HepG2 (cell line): ENCODE data around the gene ACBD5. TPM values are rescaled to one million over a fixed set of nuclear protein-coding genes. Genes with fewer than 3 reads are reported as not detected.

Experiments
- ATAC-seq: fragments of 200-7000 bp; cut with Tn5 transposase; 3 replicates; pipeline ENCODE4 v1.9.1; 2020; ENCODE audit warnings: mild to moderate bottlenecking, moderate library complexity
- BruUV-seq: library from RNA; stranded (reverse); fragments of 400-500 nt; replicated peaks from 2 replicates; lab custom pipeline; 2021; lab: Mats Ljungman, UMichigan
- CTCF ChIA-PET: fragments of 300-600 bp; formaldehyde crosslinking; extraction: SDS; loops from one replicate; lab custom pipeline; 2021; ENCODE audit warnings: low total read pairs, inconsistent platforms, low intra/inter-chr PET ratio; lab: Yijun Ruan, JAX
- POLR2A ChIA-PET: fragments of 350-600 bp; sonication (Branson Sonifier 250); formaldehyde crosslinking; loops from one replicate; lab custom pipeline; 2020; ENCODE audit warnings: antibody characterized with exemption, inconsistent platforms; lab: Yijun Ruan, JAX
- DNase-seq: peaks from one replicate; pipeline ENCODE4 v3.0.0-alpha.2; 2015; ENCODE audit warnings: low spot score
- FAIRE-seq: peaks from 3 replicates; lab custom pipeline; 2011; peaks lifted over from hg19 to GRCh38; lab: Jason Lieb, UNC
- H2AFZ ChIP-seq: one replicate; pipeline ENCODE4 v1.6.1; 2011; ENCODE audit warnings: low read length, inconsistent platforms
- H3K27ac ChIP-seq: fragments of 300-600 bp; 3 replicates; pipeline ENCODE4 v1.8.0; 2011; ENCODE audit warnings: mixed run types, mild to moderate bottlenecking, mixed read lengths, low read length, inconsistent platforms; ENCODE audit not compliant: insufficient read depth; ENCODE audit errors: extremely low read length
- H3K27me3 ChIP-seq, 2 experiments: fragments of 200-600 bp in 1 of 2; 2 replicates in 1 of 2; 3 replicates in 1 of 2; pipeline versions ENCODE4 v1.6.0 to v1.8.0; 2011; ENCODE audit warnings: low read length in 2 of 2, mild to moderate bottlenecking in 2 of 2, moderate library complexity in 2 of 2, inconsistent platforms in 1 of 2; ENCODE audit not compliant: insufficient read depth in 2 of 2, control insufficient read depth in 1 of 2
- H3K36me3 ChIP-seq, 2 experiments: fragments of 200-600 bp in 1 of 2; replicated peaks in 1 of 2; 2 replicates in 1 of 2; 3 replicates in 1 of 2; pipeline versions ENCODE4 v1.5.1 to v1.8.0; 2011; ENCODE audit warnings: low read length in 2 of 2, inconsistent platforms in 1 of 2; ENCODE audit not compliant: insufficient read depth in 2 of 2, control insufficient read depth in 1 of 2
- H3K4me1 ChIP-seq: 2 replicates; pipeline ENCODE4 v1.5.1; 2012; ENCODE audit warnings: low read length, inconsistent platforms; ENCODE audit not compliant: insufficient read depth
- H3K4me2 ChIP-seq: 2 replicates; pipeline ENCODE4 v1.6.0; 2011; ENCODE audit warnings: low read depth, low read length, inconsistent platforms
- H3K4me3 ChIP-seq, 3 experiments: fragments of 200-600 bp in 1 of 3; sonication (generic), shearing (Covaris generic) in 1 of 3; replicated peaks in 1 of 3; 2 replicates each; pipeline ENCODE4 v1.5.1; 2011 to 2016; ENCODE audit warnings: low read length in 3 of 3, inconsistent platforms in 2 of 3, low read depth in 2 of 3, mild to moderate bottlenecking in 2 of 3, control low read depth in 1 of 3, mixed read lengths in 1 of 3; ENCODE audit not compliant: insufficient read depth in 1 of 3
- H3K79me2 ChIP-seq: one replicate; pipeline ENCODE4 v1.6.1; 2011; ENCODE audit warnings: low read length, inconsistent platforms; ENCODE audit not compliant: insufficient read depth
- H3K9ac ChIP-seq: 2 replicates; pipeline ENCODE4 v1.6.0; 2011; ENCODE audit warnings: mild to moderate bottlenecking, low read depth, low read length, inconsistent platforms; ENCODE audit not compliant: insufficient read depth
- H3K9me3 ChIP-seq: 2 replicates; pipeline ENCODE4 v1.5.1; 2012; ENCODE audit warnings: mild to moderate bottlenecking, low read length
- H4K20me1 ChIP-seq: 2 replicates; pipeline ENCODE4 v1.6.0; 2011; ENCODE audit warnings: inconsistent platforms, mild to moderate bottlenecking, low read length, moderate library complexity; ENCODE audit not compliant: insufficient read depth
- JDP2 ChIP-seq: sonication (generic); formaldehyde crosslinking; IDR thresholded peaks from 2 replicates; pipeline ENCODE4 v1.8.1; 2022; ENCODE audit warnings: missing genetic modification reagents, borderline replicate concordance
- KDM4B ChIP-seq: sonication (generic); formaldehyde crosslinking; IDR thresholded peaks from 2 replicates; pipeline ENCODE4 v1.4.0; 2020; ENCODE audit warnings: missing genetic modification reagents
- NR2F1 ChIP-seq, 2 experiments: fragments of 450-650 bp in 1 of 2; formaldehyde crosslinking in 1 of 2; IDR thresholded peaks; 2 replicates each; pipeline versions ENCODE4 v1.5.0 to v1.6.1; 2016 to 2020; ENCODE audit warnings: mild to moderate bottlenecking in 1 of 2, missing compliant biosample characterization in 1 of 2, missing genetic modification reagents in 1 of 2, moderate library complexity in 1 of 2
- TBX3 ChIP-seq: fragments of 450-650 bp; IDR thresholded peaks from 2 replicates; pipeline ENCODE4 v1.6.1; 2017; ENCODE audit warnings: antibody characterized with exemption, mild to moderate bottlenecking, inconsistent platforms, borderline replicate concordance
- THYN1 ChIP-seq: sonication (generic); formaldehyde crosslinking; IDR thresholded peaks from 2 replicates; pipeline ENCODE4 v1.8.1; 2023; ENCODE audit warnings: low read depth, mild to moderate bottlenecking, moderate library complexity, missing genetic modification reagents, borderline replicate concordance
- ZBTB8A ChIP-seq: sonication (generic); formaldehyde crosslinking; IDR thresholded peaks from 2 replicates; pipeline ENCODE4 v1.4.0; 2020; ENCODE audit warnings: mild to moderate bottlenecking, low read depth, missing genetic modification reagents, borderline replicate concordance
- ZFX ChIP-seq: sonication (generic); formaldehyde crosslinking; IDR thresholded peaks from 2 replicates; pipeline ENCODE4 v1.4.0; 2020; ENCODE audit warnings: mild to moderate bottlenecking, low read depth, missing genetic modification reagents, moderate library complexity
- ZNF251 ChIP-seq: sonication (generic); formaldehyde crosslinking; IDR thresholded peaks from 2 replicates; pipeline ENCODE4 v1.9.0; 2021; ENCODE audit warnings: mild to moderate bottlenecking, missing genetic modification reagents
- ZNF552 ChIP-seq: sonication (generic); formaldehyde crosslinking; IDR thresholded peaks from 2 replicates; pipeline ENCODE4 v1.9.0; 2022; ENCODE audit warnings: missing genetic modification reagents, mild to moderate bottlenecking, borderline replicate concordance
- ZNF576 ChIP-seq: sonication (generic); formaldehyde crosslinking; IDR thresholded peaks from 2 replicates; pipeline ENCODE4 v1.4.0; 2020; ENCODE audit warnings: mild to moderate bottlenecking, missing genetic modification reagents
- ZNF615 ChIP-seq: sonication (generic); formaldehyde crosslinking; IDR thresholded peaks from 2 replicates; pipeline ENCODE4 v1.5.0; 2020; ENCODE audit warnings: mild to moderate bottlenecking, missing genetic modification reagents, borderline replicate concordance
- ZNF788 ChIP-seq: sonication (generic); formaldehyde crosslinking; IDR thresholded peaks from 2 replicates; pipeline ENCODE4 v1.5.0; 2020; ENCODE audit warnings: mild to moderate bottlenecking, missing genetic modification reagents, borderline replicate concordance
- WGBS: methylation state at CpG from one replicate; pipeline ENCODE4 v1.1.6; 2017; ENCODE audit warnings: low lambda C conversion rate; 5-methylcytosine and 5-hydroxymethylcytosine counted together
- in situ Hi-C: cut with HindIII; loops from 2 replicates; pipeline ENCODE4 v1.10.0; 2017; ENCODE audit warnings: low pct_unique_long_range_greater_than_20kb; ENCODE audit not compliant: extremely low pct_ligation_motif_present
- intact Hi-C: fragments of 100-400 bp; cut with micrococcal nuclease; formaldehyde crosslinking; loops from one replicate; pipeline ENCODE4 v1.10.0; 2022; ENCODE audit not compliant: unreplicated experiment
- polyA plus RNA-seq, 8 experiments: library from polyadenylated mRNA; depleted of rRNA in 3 of 8; stranded (reverse) in 7 of 8; unstranded in 1 of 8; fragments of >200 nt; fragmentation: Illumina TruSeq in 4 of 8; extraction: Trizol in 4 of 8; gene quantifications; 2 replicates each; pipeline versions ENCODE4 v1.2.1 to v1.2.3, GENCODE V29; 2011 to 2016; ENCODE audit warnings: low read depth in 4 of 8, missing spikeins in 1 of 8, mixed read lengths in 1 of 8; ENCODE audit not compliant: insufficient read depth in 1 of 8
- total RNA-seq, 5 experiments: library from RNA; depleted of rRNA; stranded (reverse); fragments of >200 nt; fragmentation: Illumina TruSeq; extraction: Trizol; gene quantifications; 2 replicates each; pipeline ENCODE4 v1.2.3, GENCODE V29; 2016; ENCODE audit warnings: low read depth in 1 of 5

Gene ACBD5
- total and polyA plus RNA-seq, 2 of the 13 experiments (the other 11 are each of a cell fraction or from before 2014, with no cell fraction given): 10.3 to 14.8 TPM

- TF ChIP-seq ZNF251 (CRISPR knock-in tag): no peak
- no peak for TF ChIP-seq ZNF615 (CRISPR knock-in tag)
These were observed 11.8 kb upstream of the ACBD5 start (continued) for GRCh38 chr10:27252267-27253000.

GRCh38 chr10:27251554-27251953 is 11.0 kb upstream of the ACBD5 start:
- no peaks in the 10 kb centered on the region for H3K79me2 ChIP-seq
- H3K4me1 ChIP-seq: peaks cover 13% of the 10 kb centered on the region
- DNase-seq (no peak), FAIRE-seq (no peak), ATAC-seq (no peak)
- in situ Hi-C loops (no loop called here), intact Hi-C loops (no loop called here)
- H3K4me3 ChIP-seq: no peak overlapping the region
- no peaks in the 10 kb centered on the region for H3K36me3 ChIP-seq
- no TSS peak for BruUV-seq
- H3K27ac ChIP-seq: no peak overlapping the region
- no peaks in the 10 kb centered on the region for H4K20me1 ChIP-seq
- H2AFZ ChIP-seq: no peak overlapping the region
- TF ChIP-seq ZNF788 (CRISPR knock-in tag): no peak
- no peak for TF ChIP-seq ZFX (CRISPR knock-in tag)
- H3K27me3 ChIP-seq: no peaks in the 10 kb centered on the region
- CTCF ChIA-PET: no interaction called here
- H3K9ac ChIP-seq: no peak overlapping the region
- no peak overlapping the region for H3K4me2 ChIP-seq
- H3K9me3 ChIP-seq: no peaks in the 10 kb centered on the region
- 84% methylated on average over 10 of the region's 14 CpGs for WGBS
- POLR2A ChIA-PET: no interaction called here

- peaks cover 5% of the 10 kb centered on the region for H3K79me2 ChIP-seq
- no peaks in the 10 kb centered on the region for H3K27me3 ChIP-seq
- no peaks in the 10 kb centered on the region for H3K9me3 ChIP-seq
- no peak for FAIRE-seq
- H3K4me2 ChIP-seq: no peak overlapping the region
- H3K27ac ChIP-seq: no peak overlapping the region
- in situ Hi-C loops (no loop called here), intact Hi-C loops (loop anchor here (10.0 kb wide), 1 partner anchor 257 kb away; the partner anchor contains the start of gene RAB18)
- no peaks in the 10 kb centered on the region for H4K20me1 ChIP-seq
- H3K4me3 ChIP-seq: no peak overlapping the region
- peaks cover 28% of the 10 kb centered on the region for H3K4me1 ChIP-seq
- no peaks in the 10 kb centered on the region for H3K36me3 ChIP-seq
- CTCF ChIA-PET: no interaction called here
- ATAC-seq: no peak
- H3K9ac ChIP-seq: no peak overlapping the region
- DNase-seq: no peak
- BruUV-seq: no TSS peak
- POLR2A ChIA-PET: no interaction called here
- 52% methylated on average over 4 of the region's 4 CpGs for WGBS
- TF ChIP-seq ZNF576 (no peak), THYN1 (no peak), ZNF552 (CRISPR knock-in tag) (no peak), ZBTB8A (no peak), JDP2 (CRISPR knock-in tag) (no peak), KDM4B (CRISPR knock-in tag) (no peak), TBX3 (no peak), NR2F1 (CRISPR knock-in tag; IDR thresholded peaks at IDR 0.05) (no peak)
- TF ChIP-seq, all 625 proteins: peak for 0
- H2AFZ ChIP-seq: no peak overlapping the region
These were observed 7.6 kb upstream of the ACBD5 start for GRCh38 chr10:27248215-27248614.
